ENCODE results near the gene FBL. TPM values are rescaled to one million over a fixed set of nuclear protein-coding genes. Genes with fewer than 3 reads are reported as not detected.
"Not testable (repeated sequence)": the region's sequence is repeated elsewhere in the genome, so short reads cannot be mapped to it uniquely, and the experiment has no call there.

FBL gene
- 21.7 and 26.1 TPM in 2 replicates for total RNA-seq
- polyA plus RNA-seq (2012): 77.8 TPM

GRCh38 chr19:39845933-39846677 lies at the start of gene FBL:
Gene FBL, minus strand, starts transcription at chr19:39846379. Its CDS starts 79 bp downstream, at chr19:39846300.
- peak; percentile 94 for DNase-seq (ENCODE audit: low read depth)

- not testable (repeated sequence) for DNase-seq (ENCODE audit: low read depth)
These were observed 48.9 kb upstream of the FBL start for GRCh38 chr19:39895096-39895495.

GRCh38 chr19:39894236-39894606 lies 48.0 kb upstream of the FBL start:
- not testable (repeated sequence) for DNase-seq (ENCODE audit: low read depth)

GRCh38 chr19:39893366-39894235 lies 47.4 kb upstream of the FBL start:
- DNase-seq (ENCODE audit: low read depth): peak; percentile 69

GRCh38 chr19:39892506-39892902 lies 46.3 kb upstream of the FBL start:
- not testable (repeated sequence) for DNase-seq (ENCODE audit: low read depth)

- DNase-seq (ENCODE audit: low read depth): not testable (repeated sequence)
These were observed 45.7 kb upstream of the FBL start for GRCh38 chr19:39891660-39892505.

GRCh38 chr19:39890755-39891551 lies 44.8 kb upstream of the FBL start:
- no peak for DNase-seq (ENCODE audit: low read depth)

- not testable (repeated sequence) for DNase-seq (ENCODE audit: low read depth)
These were observed 43.9 kb upstream of the FBL start for GRCh38 chr19:39889872-39890754.

- not testable (repeated sequence) for DNase-seq (ENCODE audit: low read depth)
These were observed 41.3 kb upstream of the FBL start for GRCh38 chr19:39887456-39887951.

- not testable (repeated sequence) for DNase-seq (ENCODE audit: low read depth)
These were observed 39.8 kb upstream of the FBL start for GRCh38 chr19:39885821-39886554.

GRCh38 chr19:39884721-39885120 lies 38.5 kb upstream of the FBL start:
- DNase-seq (ENCODE audit: low read depth): not testable (repeated sequence)

- DNase-seq (ENCODE audit: low read depth): not testable (repeated sequence)
These were observed 36.5 kb upstream of the FBL start for GRCh38 chr19:39882645-39883044.

- not testable (repeated sequence) for DNase-seq (ENCODE audit: low read depth)
These were observed 35.4 kb upstream of the FBL start for GRCh38 chr19:39881495-39882110.

GRCh38 chr19:39880241-39880640 lies 34.1 kb upstream of the FBL start:
- not testable (repeated sequence) for DNase-seq (ENCODE audit: low read depth)

- not testable (repeated sequence) for DNase-seq (ENCODE audit: low read depth)
These were observed 33.6 kb upstream of the FBL start for GRCh38 chr19:39879796-39880195.

- not testable (repeated sequence) for DNase-seq (ENCODE audit: low read depth)
These were observed 32.7 kb upstream of the FBL start for GRCh38 chr19:39878866-39879265.

- DNase-seq (ENCODE audit: low read depth): no peak
These were observed 32.2 kb upstream of the FBL start for GRCh38 chr19:39878398-39878797.

- not testable (repeated sequence) for DNase-seq (ENCODE audit: low read depth)
These were observed 31.8 kb upstream of the FBL start for GRCh38 chr19:39877982-39878381.

Data from myocyte (in vitro differentiated cells).